ENCODE results near the gene FEZ2. TPM values are rescaled to one million over a fixed set of nuclear protein-coding genes. Genes with fewer than 3 reads are reported as not detected.

The FEZ2 gene
- total RNA-seq, 1 donor from 2014 or later = 70.7 TPM

DNA sequence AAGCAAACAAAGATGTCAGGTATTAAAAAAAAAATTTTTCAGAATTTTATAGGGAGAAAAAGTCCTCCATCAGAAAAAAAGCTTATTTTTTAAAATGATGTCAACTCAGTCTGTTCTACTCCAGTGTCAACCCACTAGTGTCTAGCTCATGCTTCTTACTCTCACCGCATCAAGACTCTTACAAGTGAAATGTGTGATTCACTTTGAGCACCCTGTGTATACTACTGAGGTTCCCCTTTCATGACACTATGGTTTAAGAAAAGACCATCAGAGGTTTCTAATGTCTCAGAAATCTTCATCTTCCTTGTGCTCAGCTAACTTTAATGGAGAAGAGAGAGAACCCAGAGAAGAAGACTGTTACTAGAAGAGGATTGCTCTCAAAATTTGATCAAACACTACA lies 43.4 kb downstream of the FEZ2 start:
- Mint-ChIP-seq H3K4me1 (no peaks in the 10 kb centered on the region), H3K36me3 (peaks cover 19% of the 10 kb centered on the region), H3K4me3 (no peak overlapping the region), H3K27ac (no peak overlapping the region), H3K27me3 (ENCODE audit: insufficient read depth, low read depth) (no peaks in the 10 kb centered on the region), H3K9me3 (no peaks in the 10 kb centered on the region)
- Histone ChIP-seq H3F3A (ENCODE audit: low read depth) (no peaks in the 10 kb centered on the region), H3K4me1 (no peaks in the 10 kb centered on the region), H3K4me3 (no peak overlapping the region), H4K20me1 (ENCODE audit: low read depth) (no peaks in the 10 kb centered on the region), H3K27ac (no peak overlapping the region), H3K36me3 (no peaks in the 10 kb centered on the region), H2AFZ (replicated peaks) (no peak overlapping the region), H3K9ac (no peak overlapping the region), H3K9me3 (ENCODE audit: low read depth) (no peaks in the 10 kb centered on the region), H3K27me3 (no peaks in the 10 kb centered on the region), H3K4me2 (no peak overlapping the region), H3K79me2 (ENCODE audit: low read depth) (no peaks in the 10 kb centered on the region)
- no peak for DNase-seq (ENCODE audit: low spot score)
- no peak for TF ChIP-seq EZH2 (IDR thresholded peaks at IDR 0.05)
- TF ChIP-seq, protein P1, sequence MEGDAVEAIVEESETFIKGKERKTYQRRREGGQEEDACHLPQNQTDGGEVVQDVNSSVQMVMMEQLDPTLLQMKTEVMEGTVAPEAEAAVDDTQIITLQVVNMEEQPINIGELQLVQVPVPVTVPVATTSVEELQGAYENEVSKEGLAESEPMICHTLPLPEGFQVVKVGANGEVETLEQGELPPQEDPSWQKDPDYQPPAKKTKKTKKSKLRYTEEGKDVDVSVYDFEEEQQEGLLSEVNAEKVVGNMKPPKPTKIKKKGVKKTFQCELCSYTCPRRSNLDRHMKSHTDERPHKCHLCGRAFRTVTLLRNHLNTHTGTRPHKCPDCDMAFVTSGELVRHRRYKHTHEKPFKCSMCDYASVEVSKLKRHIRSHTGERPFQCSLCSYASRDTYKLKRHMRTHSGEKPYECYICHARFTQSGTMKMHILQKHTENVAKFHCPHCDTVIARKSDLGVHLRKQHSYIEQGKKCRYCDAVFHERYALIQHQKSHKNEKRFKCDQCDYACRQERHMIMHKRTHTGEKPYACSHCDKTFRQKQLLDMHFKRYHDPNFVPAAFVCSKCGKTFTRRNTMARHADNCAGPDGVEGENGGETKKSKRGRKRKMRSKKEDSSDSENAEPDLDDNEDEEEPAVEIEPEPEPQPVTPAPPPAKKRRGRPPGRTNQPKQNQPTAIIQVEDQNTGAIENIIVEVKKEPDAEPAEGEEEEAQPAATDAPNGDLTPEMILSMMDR (IDR thresholded peaks at IDR 0.05) = no peak
- no peak for TF ChIP-seq EZH2phosphoT487 (IDR thresholded peaks at IDR 0.05)

DNA sequence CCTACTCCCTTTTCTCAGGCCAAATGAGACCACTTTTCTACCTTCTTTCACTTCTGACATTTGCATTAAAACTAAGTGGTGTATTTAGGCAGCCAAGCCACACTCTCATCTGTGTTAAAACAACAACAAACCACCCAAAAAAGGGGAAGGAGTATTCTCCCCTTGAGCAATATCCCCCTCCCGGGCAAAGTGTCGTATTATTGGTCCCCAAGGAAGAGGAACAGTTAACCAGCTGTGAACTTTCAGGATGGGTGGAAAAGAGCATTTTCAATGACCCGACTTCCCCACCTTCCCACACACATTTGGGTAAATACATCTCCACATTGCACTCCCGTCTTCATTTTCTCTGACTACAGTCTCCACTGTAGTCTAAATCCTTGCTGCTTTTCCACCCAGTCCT lies 44.3 kb downstream of the FEZ2 start:
- Histone ChIP-seq H3K4me2 (no peak overlapping the region), H3K36me3 (no peaks in the 10 kb centered on the region), H4K20me1 (ENCODE audit: low read depth) (no peaks in the 10 kb centered on the region), H3F3A (ENCODE audit: low read depth) (no peaks in the 10 kb centered on the region), H3K79me2 (ENCODE audit: low read depth) (no peaks in the 10 kb centered on the region), H3K9ac (no peak overlapping the region), H3K4me1 (no peaks in the 10 kb centered on the region), H3K27ac (no peak overlapping the region), H3K4me3 (no peak overlapping the region), H3K27me3 (no peaks in the 10 kb centered on the region), H2AFZ (replicated peaks) (no peak overlapping the region), H3K9me3 (ENCODE audit: low read depth) (no peaks in the 10 kb centered on the region)
- TF ChIP-seq, protein P1 (IDR thresholded peaks at IDR 0.05) = no peak
- TF ChIP-seq EZH2phosphoT487 (IDR thresholded peaks at IDR 0.05) (no peak), EZH2 (IDR thresholded peaks at IDR 0.05) (no peak)
- peaks cover 19% of the 10 kb centered on the region for H3K36me3 Mint-ChIP-seq
- no peaks in the 10 kb centered on the region for H3K27me3 Mint-ChIP-seq (ENCODE audit: insufficient read depth, low read depth)
- DNase-seq (ENCODE audit: low spot score) = no peak
- no peak overlapping the region for H3K4me3 Mint-ChIP-seq
- no peaks in the 10 kb centered on the region for H3K9me3 Mint-ChIP-seq
- no peaks in the 10 kb centered on the region for H3K4me1 Mint-ChIP-seq
- peak overlapping the region; percentile 27 for H3K27ac Mint-ChIP-seq

DNA sequence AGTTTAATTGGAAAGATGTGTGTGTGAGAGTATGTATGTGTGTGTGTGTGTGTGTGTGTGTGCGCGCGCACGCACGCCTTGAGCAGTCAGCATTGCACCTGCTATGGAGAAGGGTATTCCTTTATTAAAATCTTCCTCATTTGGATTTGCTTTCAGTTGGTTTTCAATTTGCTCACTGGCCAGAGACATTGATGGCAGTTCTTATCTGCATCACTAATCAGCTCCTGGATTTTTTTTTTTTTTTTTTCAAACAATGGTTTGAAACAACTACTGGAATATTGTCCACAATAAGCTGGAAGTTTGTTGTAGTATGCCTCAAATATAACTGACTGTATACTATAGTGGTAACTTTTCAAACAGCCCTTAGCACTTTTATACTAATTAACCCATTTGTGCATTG lies 48.0 kb downstream of the FEZ2 start:
- Histone ChIP-seq H3K27ac (peak overlapping the region; percentile 43), H3K9me3 (ENCODE audit: low read depth) (no peaks in the 10 kb centered on the region), H3K79me2 (ENCODE audit: low read depth) (no peaks in the 10 kb centered on the region), H3F3A (ENCODE audit: low read depth) (no peaks in the 10 kb centered on the region), H3K27me3 (no peaks in the 10 kb centered on the region), H2AFZ (replicated peaks) (no peak overlapping the region), H3K4me3 (no peak overlapping the region), H3K4me1 (no peaks in the 10 kb centered on the region), H3K9ac (no peak overlapping the region), H4K20me1 (ENCODE audit: low read depth) (no peaks in the 10 kb centered on the region), H3K4me2 (no peak overlapping the region), H3K36me3 (no peaks in the 10 kb centered on the region)
- no peaks in the 10 kb centered on the region for H3K27me3 Mint-ChIP-seq (ENCODE audit: insufficient read depth, low read depth)
- no peak for DNase-seq (ENCODE audit: low spot score)
- H3K4me3 Mint-ChIP-seq = no peak overlapping the region
- no peak overlapping the region for H3K27ac Mint-ChIP-seq
- H3K4me1 Mint-ChIP-seq = no peaks in the 10 kb centered on the region
- TF ChIP-seq EZH2 (IDR thresholded peaks at IDR 0.05) (no peak), EZH2phosphoT487 (IDR thresholded peaks at IDR 0.05) (no peak)
- TF ChIP-seq, protein P1 (IDR thresholded peaks at IDR 0.05) = no peak
- no peaks in the 10 kb centered on the region for H3K9me3 Mint-ChIP-seq
- peaks cover 28% of the 10 kb centered on the region for H3K36me3 Mint-ChIP-seq

Measured in neural progenitor cell (in vitro differentiated cells).